Measurements from ENCODE around the gene TCERG1L.

DNA sequence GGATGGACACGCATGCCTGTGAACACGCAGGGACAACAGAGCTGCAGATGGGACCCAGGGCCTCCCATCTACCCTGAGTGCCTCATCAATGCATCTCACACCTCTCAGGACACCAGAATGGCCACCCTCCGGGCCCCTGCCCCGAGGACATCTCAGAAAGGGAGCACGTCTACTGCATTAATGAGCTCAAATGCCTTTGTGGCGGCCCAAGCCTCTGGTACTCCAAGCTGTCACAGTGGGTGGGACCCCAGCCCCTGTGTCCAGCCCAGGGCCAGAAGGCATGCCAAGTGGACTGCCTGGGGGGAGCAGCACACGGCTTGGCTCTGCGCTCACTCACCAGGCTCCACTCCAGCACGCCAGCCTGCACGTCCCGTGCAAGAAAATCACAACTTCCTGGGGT lies 52.0 kb downstream of the TCERG1L start:
- TF ChIP-seq, protein P1, sequence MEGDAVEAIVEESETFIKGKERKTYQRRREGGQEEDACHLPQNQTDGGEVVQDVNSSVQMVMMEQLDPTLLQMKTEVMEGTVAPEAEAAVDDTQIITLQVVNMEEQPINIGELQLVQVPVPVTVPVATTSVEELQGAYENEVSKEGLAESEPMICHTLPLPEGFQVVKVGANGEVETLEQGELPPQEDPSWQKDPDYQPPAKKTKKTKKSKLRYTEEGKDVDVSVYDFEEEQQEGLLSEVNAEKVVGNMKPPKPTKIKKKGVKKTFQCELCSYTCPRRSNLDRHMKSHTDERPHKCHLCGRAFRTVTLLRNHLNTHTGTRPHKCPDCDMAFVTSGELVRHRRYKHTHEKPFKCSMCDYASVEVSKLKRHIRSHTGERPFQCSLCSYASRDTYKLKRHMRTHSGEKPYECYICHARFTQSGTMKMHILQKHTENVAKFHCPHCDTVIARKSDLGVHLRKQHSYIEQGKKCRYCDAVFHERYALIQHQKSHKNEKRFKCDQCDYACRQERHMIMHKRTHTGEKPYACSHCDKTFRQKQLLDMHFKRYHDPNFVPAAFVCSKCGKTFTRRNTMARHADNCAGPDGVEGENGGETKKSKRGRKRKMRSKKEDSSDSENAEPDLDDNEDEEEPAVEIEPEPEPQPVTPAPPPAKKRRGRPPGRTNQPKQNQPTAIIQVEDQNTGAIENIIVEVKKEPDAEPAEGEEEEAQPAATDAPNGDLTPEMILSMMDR (IDR thresholded peaks at IDR 0.05; ENCODE audit: insufficient read depth, low read depth, low read length): no peak
- no peak for TF ChIP-seq EZH2 (IDR thresholded peaks at IDR 0.05; ENCODE audit: insufficient read depth, low read length)
